ENCODE data around the gene UBALD2.

UBALD2 gene

DNA sequence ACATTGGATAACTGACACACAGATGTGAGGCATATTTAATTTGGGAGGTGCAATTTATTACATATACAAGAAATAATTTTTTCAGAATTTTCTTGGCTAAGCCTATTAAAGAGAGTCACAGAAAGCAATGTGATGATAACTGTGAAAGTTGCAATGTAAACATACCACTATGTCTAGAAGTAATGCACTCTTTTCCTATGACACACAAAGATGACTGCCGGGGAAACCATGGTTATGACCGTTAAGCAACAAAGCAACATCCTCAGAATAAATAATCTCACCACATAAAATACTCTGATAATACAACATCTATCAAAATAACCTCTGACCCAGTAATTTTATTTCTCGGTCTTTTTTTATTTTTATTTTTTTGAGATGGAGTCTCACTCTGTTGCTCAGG lies 53.4 kb downstream of the UBALD2 start:
- DNase-seq (ENCODE audit: low read depth in 2 of 2): no peak
